Body of pancreas (tissue), 4 donors: ENCODE results near the gene SLC7A4.
"Not testable (repeated sequence)": the region's sequence is repeated elsewhere in the genome, so short reads cannot be mapped to it uniquely, and the experiment has no call there.

Experiments used
- CTCF ChIP-seq, 7 experiments: fragments of 450-650 bp in 4 of 7; fragments of 200-600 bp in 3 of 7; sonication (generic) in 3 of 7; IDR thresholded peaks; one replicate each; pipeline ENCODE4 v1.5.1; 2016 to 2019; ENCODE audit warnings: antibody characterized with exemption in 7 of 7
- POLR2A ChIP-seq, 3 donors: fragments of 450-650 bp; IDR thresholded peaks; one replicate each; pipeline ENCODE4 v1.6.1; 2016; ENCODE audit warnings: antibody characterized with exemption in 3 of 3, mild to moderate bottlenecking in 2 of 3

GRCh38 chr22:21064425-21064824, 32.1 kb upstream of the SLC7A4 start:
- TF ChIP-seq CTCF, POLR2A (IDR thresholded peaks at IDR 0.05): not testable (repeated sequence)
